Gastroesophageal sphincter (tissue), 4 donors: ENCODE measurements around the gene MTG1. TPM values are rescaled to one million over a fixed set of nuclear protein-coding genes. Genes with fewer than 3 reads are reported as not detected.

Source experiments
- ATAC-seq: fragments of 150-250 bp; one replicate; pipeline ENCODE4 v1.9.1; 2016; ENCODE audit warnings: mild to moderate bottlenecking, moderate library complexity
- H3K27ac ChIP-seq, 4 donors: fragments of 200-600 bp; sonication (generic) in 3 of 4; 1 replicate in 3 of 4; 2 replicates in 1 of 4; pipeline ENCODE4 v1.5.1; 2016 to 2019
- H3K27me3 ChIP-seq: fragments of 200-600 bp; sonication (generic); one replicate; pipeline ENCODE4 v1.5.1; 2019
- H3K36me3 ChIP-seq, 2 donors: fragments of 200-600 bp; sonication (generic); one replicate each; pipeline ENCODE4 v1.5.1; 2019; ENCODE audit warnings: control low read depth in 1 of 2
- H3K4me1 ChIP-seq, 3 donors: fragments of 200-600 bp; sonication (generic); 1 replicate in 2 of 3; 2 replicates in 1 of 3; pipeline ENCODE4 v1.5.1; 2016 to 2019; ENCODE audit warnings: control low read depth in 2 of 3
- H3K4me3 ChIP-seq, 2 donors: fragments of 200-600 bp; sonication (generic); one replicate each; pipeline ENCODE4 v1.5.1; 2019; ENCODE audit warnings: mild to moderate bottlenecking in 1 of 2, moderate library complexity in 1 of 2
- H3K9me3 ChIP-seq, 3 donors: fragments of 200-600 bp; sonication (generic); one replicate each; pipeline ENCODE4 v1.5.1; 2017 to 2019; ENCODE audit warnings: control low read depth in 2 of 3
- CTCF ChIP-seq, 4 experiments: fragments of 200-600 bp in 2 of 4; fragments of 450-650 bp in 2 of 4; sonication (generic) in 1 of 4; IDR thresholded peaks; one replicate each; pipeline ENCODE4 v1.5.1; 2017 to 2019; ENCODE audit warnings: antibody characterized with exemption in 4 of 4, mild to moderate bottlenecking in 2 of 4, moderate library complexity in 2 of 4
- EP300 ChIP-seq: sonication (generic); formaldehyde crosslinking; IDR thresholded peaks from one replicate; pipeline ENCODE4 v1.6.1; 2017; ENCODE audit warnings: antibody characterized with exemption, mild to moderate bottlenecking
- POLR2A ChIP-seq, 2 donors: fragments of 450-650 bp; IDR thresholded peaks; one replicate each; pipeline ENCODE4 v1.6.1; 2017; ENCODE audit warnings: antibody characterized with exemption in 2 of 2, mild to moderate bottlenecking in 2 of 2, moderate library complexity in 1 of 2
- POLR2AphosphoS5 ChIP-seq: sonication (generic); formaldehyde crosslinking; IDR thresholded peaks from one replicate; pipeline ENCODE4 v1.6.1; 2017; ENCODE audit warnings: antibody characterized with exemption
- WGBS, 2 donors: methylation state at CpG; one replicate each; pipeline ENCODE4 v1.1.5; 2018; ENCODE audit warnings: low coverage in 1 of 2; 5-methylcytosine and 5-hydroxymethylcytosine counted together
- total RNA-seq, 4 donors: library from RNA; depleted of rRNA; stranded (reverse); fragments of >200 nt; gene quantifications; one replicate each; pipeline ENCODE4 v1.1.0, GENCODE V29; 2016

MTG1 gene
- total RNA-seq, 4 donors from 2014 or later = 13.2 to 25.9 (median 18.4) TPM

- Histone ChIP-seq H3K4me3 (peak overlapping the region; percentile 82 to 93), H3K4me1 (peaks cover 0 to 37% (median 16%) of the 10 kb centered on the region in 3 donors), H3K27ac (peak overlapping the region in 3 of 4 donors; percentile 87 to 88 (median 88)), H3K36me3 (peaks cover 0 to 15% of the 10 kb centered on the region in 2 donors), H3K27me3 (no peaks in the 10 kb centered on the region), H3K9me3 (no peaks in the 10 kb centered on the region)
- ATAC-seq = no peak
- no CpG with 5 or more reads among the region's 20 CpGs for WGBS, 2 donors
- TF ChIP-seq POLR2A (IDR thresholded peaks at IDR 0.05) (no peak), EP300 (no peak), CTCF (IDR thresholded peaks at IDR 0.05) (no peak)
Observed at GRCh38 chr10:133377818-133378250, 16.1 kb upstream of the MTG1 start.

- Histone ChIP-seq H3K4me1 (peaks cover 0 to 37% (median 16%) of the 10 kb centered on the region in 3 donors), H3K27me3 (no peaks in the 10 kb centered on the region), H3K27ac (peak overlapping the region; percentile 56 to 88 (median 88)), H3K36me3 (peaks cover 0 to 21% of the 10 kb centered on the region in 2 donors), H3K9me3 (no peaks in the 10 kb centered on the region), H3K4me3 (peak overlapping the region; percentile 82 to 93)
- ATAC-seq = peak; percentile 64
- no CpG with 5 or more reads among the region's 90 CpGs for WGBS, 2 donors
- peak; percentile 13 to 61 for TF ChIP-seq POLR2A (IDR thresholded peaks at IDR 0.05)
- no peak for TF ChIP-seq POLR2AphosphoS5
Observed at GRCh38 chr10:133378251-133379096, 15.5 kb upstream of the MTG1 start.

- Histone ChIP-seq H3K36me3 (peaks cover 0 to 29% of the 10 kb centered on the region in 2 donors), H3K27me3 (no peaks in the 10 kb centered on the region), H3K4me3 (peak within 1 kb of the TSS; percentile 82 to 93), H3K4me1 (peaks cover 0 to 31% (median 13%) of the 10 kb centered on the region in 3 donors), H3K27ac (peak within 1 kb of the TSS; percentile 56 to 88 (median 88)), H3K9me3 (no peaks in the 10 kb centered on the region)
- ATAC-seq = peak; percentile 81
- TF ChIP-seq POLR2A (IDR thresholded peaks at IDR 0.05) = peak in 1 of 2 donors; percentile 9
- TF ChIP-seq CTCF (IDR thresholded peaks at IDR 0.05) = no peak
- no peak for TF ChIP-seq EP300
- TF ChIP-seq POLR2AphosphoS5 = no peak
- no CpG with 5 or more reads among the region's 78 CpGs for WGBS, 2 donors
Observed at GRCh38 chr10:133379152-133379800, 14.7 kb upstream of the MTG1 start, which contains the start of gene PAOX. Gene PAOX (plus strand): TSS chr10:133379262. CDS start chr10:133379317, 55 bp downstream.

GRCh38 chr10:133379801-133380666 is 13.9 kb upstream of the MTG1 start:
- WGBS, 2 donors = 33% methylated on average over 4 of the region's 36 CpGs; no CpG with 5 or more reads in 1 of the 2 donors
- peaks cover 0 to 26% (median 10%) of the 10 kb centered on the region in 3 donors for H3K4me1 ChIP-seq
- no peaks in the 10 kb centered on the region for H3K27me3 ChIP-seq
- peak; percentile 1 for ATAC-seq
- H3K36me3 ChIP-seq = peaks cover 0 to 37% of the 10 kb centered on the region in 2 donors
- H3K4me3 ChIP-seq = peak overlapping the region; percentile 81 to 93
- H3K9me3 ChIP-seq = no peaks in the 10 kb centered on the region
- TF ChIP-seq POLR2A (IDR thresholded peaks at IDR 0.05) (no peak), POLR2AphosphoS5 (no peak), CTCF (IDR thresholded peaks at IDR 0.05) (no peak), EP300 (no peak)
- peak overlapping the region in 3 of 4 donors; percentile 78 to 88 (median 88) for H3K27ac ChIP-seq
